ENCODE measurements around the gene PHYHD1. TPM values are rescaled to one million over a fixed set of nuclear protein-coding genes. Genes with fewer than 3 reads are reported as not detected.
A peak's percentile ranks its signal among the peaks of the same experiment; 100 is the strongest.
"Not testable (repeated sequence)": the region's sequence is repeated elsewhere in the genome, so short reads cannot be mapped to it uniquely, and the experiment has no call there.

The PHYHD1 gene
- total RNA-seq, 1 donor from 2014 or later = 14.6 TPM

DNA sequence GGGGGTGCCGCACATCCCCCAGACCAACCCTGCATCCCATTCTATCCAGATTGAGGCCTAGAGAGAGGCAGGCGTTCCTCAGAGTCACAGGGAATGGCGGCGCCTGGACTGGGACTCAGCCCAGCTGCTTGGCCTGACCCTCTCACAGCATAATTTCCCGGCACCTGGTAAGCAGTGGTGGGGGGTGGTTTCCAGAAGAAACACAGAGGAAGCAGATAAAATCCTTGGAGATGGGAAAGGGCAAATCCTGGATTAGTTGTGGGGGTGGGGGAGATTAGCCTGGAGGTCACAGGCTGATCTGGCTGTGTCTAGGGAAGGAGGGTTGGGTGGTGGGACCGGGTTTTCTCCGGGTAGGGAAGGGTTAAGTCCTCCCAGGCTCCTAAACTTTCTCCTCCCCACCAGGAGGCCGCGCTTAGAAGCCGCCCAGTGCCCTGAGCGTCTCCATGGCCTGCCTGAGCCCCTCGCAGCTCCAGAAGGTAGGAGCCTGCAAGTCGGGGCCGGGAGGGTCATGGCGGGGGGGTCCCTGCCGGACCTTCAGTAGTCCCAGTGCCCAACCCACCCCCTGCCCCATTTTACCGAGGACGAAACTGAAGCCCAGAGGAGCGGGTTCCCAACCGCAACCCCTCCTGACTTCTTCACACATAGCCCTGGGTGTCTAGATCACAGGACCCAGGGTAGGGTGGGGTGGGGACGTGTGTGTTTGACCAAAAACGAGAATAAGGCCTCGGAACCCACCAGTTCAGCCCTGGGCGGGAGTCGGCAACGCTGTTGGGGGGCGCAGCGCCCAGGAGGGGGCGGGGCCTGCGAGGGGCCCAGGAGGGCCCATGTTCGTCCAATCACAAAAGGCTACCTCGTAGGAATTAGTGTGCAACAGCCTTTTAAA is 1.3 kb downstream of the PHYHD1 start:
- no peak for DNase-seq (ENCODE audit: low spot score)

DNA sequence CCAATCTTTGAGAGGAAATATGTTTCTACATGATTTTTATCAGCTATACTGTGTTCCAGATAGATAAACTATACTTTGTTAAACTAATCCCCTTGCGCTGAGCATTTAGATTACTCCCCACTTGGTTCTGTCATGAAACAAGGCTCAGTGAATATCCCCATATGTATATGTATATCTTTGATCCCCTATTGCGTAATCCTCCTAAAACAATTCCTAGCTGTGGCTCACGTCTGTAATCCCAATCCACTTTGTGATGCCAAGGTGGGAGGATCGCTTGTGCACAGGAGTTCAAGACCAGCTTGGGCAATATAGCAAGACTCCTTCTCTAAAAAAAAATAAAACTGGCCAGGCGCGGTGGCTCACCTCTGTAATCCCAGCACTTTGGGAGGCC is 2.7 kb downstream of the PHYHD1 start:
- no peak for DNase-seq (ENCODE audit: low spot score)

GRCh38 chr9:128927731-128928411 is 7.1 kb downstream of the PHYHD1 start:
- peak; percentile 53 for DNase-seq (ENCODE audit: low spot score)

- no peak for DNase-seq (ENCODE audit: low spot score)
Observed at GRCh38 chr9:128928624-128929023, 7.8 kb downstream of the PHYHD1 start.

GRCh38 chr9:128929560-128929959 is 8.8 kb downstream of the PHYHD1 start:
- no peak for DNase-seq (ENCODE audit: low spot score)

GRCh38 chr9:128933731-128934130 is 12.9 kb downstream of the PHYHD1 start:
- DNase-seq (ENCODE audit: low spot score) = no peak

- DNase-seq (ENCODE audit: low spot score) = no peak
Observed at GRCh38 chr9:128936171-128936865, 15.5 kb downstream of the PHYHD1 start.

DNA sequence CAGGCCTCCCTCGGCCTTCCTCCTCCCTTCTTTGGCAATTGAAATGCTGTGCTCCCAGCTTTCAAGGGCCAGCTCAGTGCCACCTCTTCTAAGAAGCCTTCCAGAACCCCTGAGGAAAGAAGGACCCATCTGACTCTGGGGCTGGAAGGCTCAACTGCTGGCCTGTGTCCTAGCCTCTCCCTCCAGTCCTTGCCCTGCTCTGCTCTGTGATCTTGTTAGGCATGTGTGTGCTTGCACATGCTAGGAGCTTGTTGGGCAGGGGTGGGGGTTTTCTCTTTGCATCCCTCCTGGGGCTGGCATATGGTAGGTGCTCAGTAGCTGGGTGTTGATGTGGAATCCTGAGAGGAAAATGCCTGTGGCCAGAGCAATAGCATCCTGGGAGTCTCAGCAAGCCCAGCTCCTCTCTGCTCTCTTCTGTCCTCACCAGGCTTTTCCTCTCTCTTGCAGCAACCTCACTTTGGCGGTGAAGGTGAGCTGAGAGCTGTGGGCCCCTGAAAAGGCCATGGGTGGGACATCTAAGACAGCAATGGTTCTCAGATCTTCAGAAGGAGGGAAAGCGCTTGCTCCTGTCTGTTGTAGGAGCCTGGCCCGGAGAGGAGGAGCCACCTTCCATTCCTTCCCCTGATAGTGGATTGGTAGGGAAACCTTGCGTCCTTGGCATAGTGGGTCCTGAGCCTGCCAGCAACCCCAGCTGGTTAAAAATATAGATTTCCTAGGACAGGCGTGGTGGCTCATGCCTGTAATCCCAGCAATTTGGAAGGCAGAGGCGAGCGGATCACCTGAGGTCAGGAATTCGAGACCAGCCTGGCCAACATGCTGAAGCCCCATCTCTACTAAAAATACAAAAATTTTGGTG is 16.8 kb downstream of the PHYHD1 start:
- no peak for DNase-seq (ENCODE audit: low spot score)

GRCh38 chr9:128940271-128940921 is 19.6 kb downstream of the PHYHD1 start:
- DNase-seq (ENCODE audit: low spot score) = no peak

DNA sequence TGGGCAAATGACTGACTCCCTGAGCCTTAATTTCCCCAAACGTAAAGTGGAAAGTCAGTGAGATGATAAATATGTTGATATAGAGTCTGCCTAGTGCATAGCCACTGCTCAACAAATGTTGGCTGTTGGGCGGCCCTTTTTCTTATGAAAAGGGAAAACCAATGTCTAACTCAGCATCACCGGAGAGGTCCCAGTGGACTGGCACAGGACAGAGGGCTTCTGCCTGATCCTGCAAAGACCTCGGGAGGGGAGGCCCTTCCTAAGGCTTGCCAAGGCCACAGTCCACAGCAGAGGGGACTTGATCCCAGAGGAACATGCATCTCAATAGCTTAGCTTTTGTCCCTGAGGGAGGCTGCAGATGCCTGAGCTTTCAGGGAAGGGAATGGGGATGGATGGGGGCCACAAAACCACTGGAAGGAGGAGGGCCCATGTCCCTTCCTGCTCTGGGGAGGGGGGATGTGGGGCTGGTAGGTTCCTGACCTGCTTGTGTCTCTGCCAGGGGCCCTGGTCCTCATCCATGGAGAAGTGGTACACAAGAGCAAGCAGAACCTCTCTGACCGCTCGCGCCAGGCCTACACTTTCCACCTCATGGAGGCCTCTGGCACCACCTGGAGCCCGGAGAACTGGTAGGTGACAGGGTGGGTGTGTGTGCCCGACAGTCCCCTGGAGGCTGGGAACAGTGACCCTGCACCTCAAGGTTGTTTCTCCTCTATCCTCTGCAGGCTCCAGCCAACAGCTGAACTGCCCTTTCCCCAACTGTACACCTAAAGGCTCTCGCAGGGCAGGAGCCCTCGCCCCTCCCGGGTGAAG is 20.4 kb downstream of the PHYHD1 start:
- no peak for DNase-seq (ENCODE audit: low spot score)

GRCh38 chr9:128943832-128944620 is 23.2 kb downstream of the PHYHD1 start:
- DNase-seq (ENCODE audit: low spot score) = no peak

GRCh38 chr9:128944966-128945365 is 24.2 kb downstream of the PHYHD1 start:
- not testable (repeated sequence) for DNase-seq (ENCODE audit: low spot score)

DNA sequence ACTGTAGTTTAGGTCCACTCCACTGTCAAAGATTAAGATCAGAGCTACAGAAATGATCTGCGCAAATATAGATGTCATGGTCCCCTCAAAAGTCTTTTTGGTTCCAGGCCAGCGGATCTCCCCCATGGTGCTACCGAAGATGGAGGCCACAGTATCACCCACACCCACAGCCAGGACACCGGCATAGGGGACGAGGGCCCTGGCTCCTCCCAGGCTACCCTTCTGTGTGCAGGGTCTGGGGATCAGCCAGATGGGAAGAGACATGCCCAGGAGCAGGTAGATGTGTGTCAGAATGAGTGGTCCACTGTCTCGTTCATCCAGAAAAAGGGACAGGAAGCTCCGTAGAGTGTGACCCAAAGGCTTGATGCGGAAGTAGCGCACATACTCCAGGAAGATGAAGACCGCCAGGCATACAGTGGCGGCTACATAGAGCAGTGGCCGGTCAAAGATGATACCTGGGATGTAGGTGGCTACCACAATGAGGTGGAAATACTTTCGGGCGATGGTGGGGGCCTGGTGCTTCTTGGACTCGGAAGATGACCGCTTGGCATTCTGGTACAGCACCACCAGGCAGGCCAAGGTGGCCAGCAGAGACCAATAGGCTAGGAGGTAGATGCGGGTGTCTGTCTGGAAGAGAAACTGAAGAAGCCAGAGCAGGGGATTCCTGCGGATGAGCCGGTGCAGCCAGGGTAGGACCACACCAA is 25.2 kb downstream of the PHYHD1 start:
- no peak for DNase-seq (ENCODE audit: low spot score)

- DNase-seq (ENCODE audit: low spot score) = peak; percentile 18
Observed at GRCh38 chr9:128946571-128947276, 25.9 kb downstream of the PHYHD1 start.

DNA sequence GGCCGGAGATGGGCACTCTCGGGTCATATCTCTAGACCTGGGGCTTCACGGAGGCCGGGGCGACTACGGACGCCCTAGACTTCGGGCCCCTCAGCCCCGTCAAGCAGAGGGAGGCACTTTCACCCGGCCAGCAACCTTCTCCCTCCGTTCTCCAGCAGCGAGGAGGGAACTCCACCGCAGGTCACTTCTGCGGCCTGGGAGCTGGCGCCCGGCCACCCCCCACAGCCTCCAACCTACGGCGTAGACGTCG is 26.4 kb downstream of the PHYHD1 start:
- no peak for DNase-seq (ENCODE audit: low spot score)

DNA sequence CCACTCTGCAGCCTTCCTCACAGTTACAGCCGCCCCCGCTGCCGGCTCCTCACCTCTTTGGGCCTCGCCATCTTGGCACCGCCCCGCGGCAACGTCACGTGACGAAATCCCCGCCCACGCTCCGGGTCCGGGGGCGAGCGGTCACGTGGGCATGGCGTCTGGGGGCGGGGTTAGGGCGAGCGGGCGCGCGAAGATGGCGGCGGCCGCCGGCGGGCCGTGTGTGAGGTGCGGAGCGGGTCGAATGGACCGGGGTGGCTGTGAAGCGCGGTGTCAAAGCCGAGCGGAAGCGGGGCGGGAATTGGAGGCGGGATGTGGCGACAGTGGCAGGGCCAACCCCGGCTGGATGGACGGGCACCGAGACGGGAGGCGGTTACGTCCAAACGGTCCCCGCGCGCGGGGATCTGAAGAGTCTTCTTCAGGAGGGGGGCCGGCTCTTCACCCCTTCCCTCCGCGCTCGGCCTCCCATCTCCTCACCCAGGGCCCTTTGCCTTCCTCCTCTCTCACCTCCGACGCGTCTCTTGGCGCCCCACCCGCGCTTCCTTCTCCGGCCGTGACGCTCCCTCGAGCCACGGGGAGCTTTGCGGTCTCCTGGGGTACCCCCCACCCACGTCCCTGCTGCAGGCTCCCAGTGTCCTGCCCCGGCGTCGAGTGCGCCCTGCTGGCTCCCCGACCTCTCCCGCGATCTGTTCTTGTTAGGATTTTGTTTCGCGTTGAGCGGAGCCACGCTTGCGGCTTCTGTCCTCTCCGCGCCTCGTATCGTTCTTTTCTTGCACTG is 26.9 kb downstream of the PHYHD1 start, which contains the start of the genes DOLK and NUP188:
Gene DOLK, minus strand, starts transcription at position 77 of the 775 bp plus-strand sequence. CDS start 300 bp downstream, outside the sequence.
Gene NUP188, plus strand, starts transcription at position 173 of the 775 bp plus-strand sequence. Its CDS starts 21 bp downstream, at position 194.
- peak; percentile 97 for DNase-seq (ENCODE audit: low spot score)

DNA sequence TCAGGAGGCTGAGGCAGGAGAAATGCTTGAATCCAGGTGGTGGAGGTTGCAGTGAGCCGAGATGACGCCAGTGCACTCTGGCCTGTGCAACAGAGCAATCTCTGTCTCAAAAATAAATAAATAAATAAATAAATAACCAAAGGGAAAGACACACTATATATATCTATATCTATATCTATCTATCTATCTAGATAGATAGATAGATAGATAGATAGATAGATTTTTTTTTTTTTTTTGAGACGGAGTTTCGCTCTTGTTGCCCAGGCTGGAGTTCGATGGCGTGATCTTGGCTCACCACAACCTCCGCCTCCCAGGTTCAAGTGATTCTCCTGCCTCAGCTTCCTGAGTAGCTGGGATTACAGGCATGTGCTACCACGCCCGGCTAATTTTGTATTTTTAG is 40.6 kb downstream of the PHYHD1 start:
- DNase-seq (ENCODE audit: low spot score) = not testable (repeated sequence)

All from mucosa of gallbladder (tissue), 1 donor.